ENCODE results near the gene SMNDC1. TPM values are rescaled to one million over a fixed set of nuclear protein-coding genes. Genes with fewer than 3 reads are reported as not detected.
"Not testable (repeated sequence)": the region's sequence is repeated elsewhere in the genome, so short reads cannot be mapped to it uniquely, and the experiment has no call there.

SMNDC1 gene
- total RNA-seq, 1 donor from 2014 or later = 27.9 TPM

GRCh38 chr10:110251392-110251791 lies 53.3 kb downstream of the SMNDC1 start:
- not testable (repeated sequence) for DNase-seq (ENCODE audit: low spot score)

- not testable (repeated sequence) for DNase-seq (ENCODE audit: low spot score)
Measured at GRCh38 chr10:110249489-110249888, 55.2 kb downstream of the SMNDC1 start.

- DNase-seq (ENCODE audit: low spot score) = not testable (repeated sequence)
Measured at GRCh38 chr10:110247833-110248232, 56.9 kb downstream of the SMNDC1 start.

GRCh38 chr10:110244550-110244949 lies 60.2 kb downstream of the SMNDC1 start:
- no peak for DNase-seq (ENCODE audit: low spot score)

- DNase-seq (ENCODE audit: low spot score) = no peak
Measured at GRCh38 chr10:110242511-110242910, 62.2 kb downstream of the SMNDC1 start.

- no peak for DNase-seq (ENCODE audit: low spot score)
Measured at GRCh38 chr10:110241841-110242240, 62.9 kb downstream of the SMNDC1 start.

- no peak for DNase-seq (ENCODE audit: low spot score)
Measured at GRCh38 chr10:110241407-110241806, 63.3 kb downstream of the SMNDC1 start.

Other genes with a start within 250 kb of the SMNDC1 start
- gene MXI1, start 97.3 kb downstream of the SMNDC1 start, total RNA-seq = 34.0 TPM
- gene DUSP5, start 193.0 kb upstream of the SMNDC1 start, total RNA-seq = 14.3 TPM